Measurements from ENCODE around the gene SPIRE2. TPM values are rescaled to one million over a fixed set of nuclear protein-coding genes. Genes with fewer than 3 reads are reported as not detected.

Gene SPIRE2
- total RNA-seq, 1 donor from 2014 or later = 0.20 TPM

GRCh38 chr16:89893642-89894548, 65.6 kb downstream of the SPIRE2 start:
- DNase-seq (ENCODE audit: low read depth, low spot score) = no peak

- no peak for DNase-seq (ENCODE audit: low read depth, low spot score)
Observed at GRCh38 chr16:89895482-89896250, 67.4 kb downstream of the SPIRE2 start.

DNA sequence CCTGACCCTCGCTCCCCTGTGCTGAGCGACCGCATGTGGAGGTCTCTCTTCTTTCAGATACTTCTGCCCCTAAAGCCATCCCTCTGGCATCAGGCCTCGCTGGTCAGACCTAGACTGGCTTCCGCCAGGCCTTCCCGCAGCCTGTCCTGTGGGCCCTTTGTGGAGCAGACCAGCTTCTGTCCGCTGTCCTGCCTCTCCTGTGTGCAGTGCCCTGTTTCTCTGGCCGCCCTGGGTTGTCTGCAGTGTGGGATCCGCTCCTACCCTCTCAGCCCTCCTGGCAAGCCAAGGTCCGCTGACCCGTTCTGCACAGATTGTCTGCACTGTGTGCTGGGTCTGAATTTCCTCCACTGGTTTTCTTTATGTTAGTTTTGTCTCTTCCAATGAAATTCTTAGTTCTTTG, 68.9 kb downstream of the SPIRE2 start:
- no peak for DNase-seq (ENCODE audit: low read depth, low spot score)

- DNase-seq (ENCODE audit: low read depth, low spot score) = no peak
Observed at GRCh38 chr16:89898201-89898967, 70.1 kb downstream of the SPIRE2 start.

GRCh38 chr16:89899879-89900481, 71.7 kb downstream of the SPIRE2 start:
- DNase-seq (ENCODE audit: low read depth, low spot score) = no peak

- no peak for DNase-seq (ENCODE audit: low read depth, low spot score)
Observed at GRCh38 chr16:89900885-89901284, 72.6 kb downstream of the SPIRE2 start.

DNA sequence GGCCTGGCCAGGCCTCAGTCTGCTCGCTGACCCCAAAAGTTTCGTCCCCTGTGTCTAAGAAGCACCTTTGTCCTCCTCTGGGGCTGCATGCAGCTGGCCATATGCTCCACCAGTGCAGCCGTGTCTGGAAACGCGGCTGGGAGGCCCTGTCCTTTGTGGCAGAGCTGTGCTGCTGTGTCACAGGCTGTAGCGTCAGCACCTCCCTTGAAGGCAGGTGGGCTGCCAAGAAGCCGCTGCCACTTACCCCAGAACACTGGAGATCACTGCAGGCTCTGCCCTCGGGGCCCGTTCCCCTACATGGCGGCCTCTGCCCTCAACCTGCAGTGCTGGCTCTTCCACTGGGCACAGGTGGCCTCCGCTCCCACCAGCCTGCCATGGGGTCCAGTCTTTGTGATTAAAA, 74.7 kb downstream of the SPIRE2 start:
- DNase-seq (ENCODE audit: low read depth, low spot score) = no peak

DNA sequence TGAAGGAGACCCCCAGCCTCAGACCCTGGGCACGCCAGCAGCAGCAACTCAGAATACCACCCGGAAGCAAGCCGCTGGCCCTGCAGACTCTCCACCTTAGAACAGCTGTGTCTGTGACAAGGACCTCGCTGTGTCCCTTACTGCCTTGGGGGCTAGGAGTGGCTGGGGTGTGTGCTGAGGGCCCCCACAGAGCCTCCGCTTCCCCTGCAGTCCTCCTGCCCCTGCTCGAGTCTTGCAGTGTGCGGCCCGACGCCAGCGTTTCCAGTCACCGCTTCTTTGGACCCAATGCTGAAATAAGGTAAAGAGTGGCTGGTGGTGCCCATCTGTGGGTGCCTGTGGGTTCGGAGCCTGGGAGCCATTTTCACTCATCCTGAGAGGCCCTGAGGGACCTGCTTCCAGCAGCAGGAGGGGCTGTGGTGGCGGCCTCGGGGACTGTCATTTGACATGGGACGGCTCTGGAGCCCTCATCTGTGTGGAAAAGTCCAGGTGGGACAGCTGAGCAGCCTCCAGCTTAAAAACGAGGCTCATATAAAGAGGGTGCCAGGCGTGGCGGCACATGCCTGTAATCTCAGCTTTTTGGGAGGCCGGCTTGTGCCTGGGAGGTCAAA, 75.7 kb downstream of the SPIRE2 start:
- no peak for DNase-seq (ENCODE audit: low read depth, low spot score)

- no peak for DNase-seq (ENCODE audit: low read depth, low spot score)
Observed at GRCh38 chr16:89904606-89905510, 76.6 kb downstream of the SPIRE2 start.

DNA sequence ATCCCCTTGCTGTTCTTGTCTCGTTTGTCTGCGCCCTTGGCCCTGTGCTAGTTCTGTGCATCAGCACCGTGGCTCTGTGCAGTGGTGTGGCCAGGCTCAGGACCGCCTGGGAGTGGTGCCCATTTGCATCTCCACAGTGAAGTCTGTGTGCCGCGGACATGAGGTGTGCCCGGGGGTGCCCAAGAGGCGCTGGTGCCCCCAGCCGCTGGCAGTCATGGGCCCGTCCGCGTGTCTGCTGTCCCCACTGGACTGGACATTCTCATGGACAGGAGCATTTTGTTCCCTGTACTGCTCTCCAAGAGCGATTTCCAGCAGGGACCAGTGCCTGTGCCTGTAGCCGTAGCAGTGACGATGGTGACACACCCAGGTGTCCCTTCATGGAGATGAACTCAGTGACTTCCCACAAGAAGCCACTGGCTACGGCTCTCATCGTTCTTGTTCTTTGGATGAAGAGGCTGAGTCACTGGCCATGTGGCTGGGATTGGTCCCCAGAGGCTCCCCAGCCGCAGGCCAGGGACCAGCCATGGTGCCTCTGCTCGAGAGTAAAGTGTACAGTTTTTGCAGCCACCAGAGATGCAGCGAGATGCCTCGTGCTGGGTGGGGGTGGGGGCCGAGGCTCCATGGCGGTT, 77.3 kb downstream of the SPIRE2 start:
- DNase-seq (ENCODE audit: low read depth, low spot score) = no peak

GRCh38 chr16:89906140-89907025, 78.1 kb downstream of the SPIRE2 start:
- no peak for DNase-seq (ENCODE audit: low read depth, low spot score)

- DNase-seq (ENCODE audit: low read depth, low spot score) = no peak
Observed at GRCh38 chr16:89907055-89907814, 79.0 kb downstream of the SPIRE2 start.

GRCh38 chr16:89908236-89908635, 80.0 kb downstream of the SPIRE2 start:
- no peak for DNase-seq (ENCODE audit: low read depth, low spot score)

DNA sequence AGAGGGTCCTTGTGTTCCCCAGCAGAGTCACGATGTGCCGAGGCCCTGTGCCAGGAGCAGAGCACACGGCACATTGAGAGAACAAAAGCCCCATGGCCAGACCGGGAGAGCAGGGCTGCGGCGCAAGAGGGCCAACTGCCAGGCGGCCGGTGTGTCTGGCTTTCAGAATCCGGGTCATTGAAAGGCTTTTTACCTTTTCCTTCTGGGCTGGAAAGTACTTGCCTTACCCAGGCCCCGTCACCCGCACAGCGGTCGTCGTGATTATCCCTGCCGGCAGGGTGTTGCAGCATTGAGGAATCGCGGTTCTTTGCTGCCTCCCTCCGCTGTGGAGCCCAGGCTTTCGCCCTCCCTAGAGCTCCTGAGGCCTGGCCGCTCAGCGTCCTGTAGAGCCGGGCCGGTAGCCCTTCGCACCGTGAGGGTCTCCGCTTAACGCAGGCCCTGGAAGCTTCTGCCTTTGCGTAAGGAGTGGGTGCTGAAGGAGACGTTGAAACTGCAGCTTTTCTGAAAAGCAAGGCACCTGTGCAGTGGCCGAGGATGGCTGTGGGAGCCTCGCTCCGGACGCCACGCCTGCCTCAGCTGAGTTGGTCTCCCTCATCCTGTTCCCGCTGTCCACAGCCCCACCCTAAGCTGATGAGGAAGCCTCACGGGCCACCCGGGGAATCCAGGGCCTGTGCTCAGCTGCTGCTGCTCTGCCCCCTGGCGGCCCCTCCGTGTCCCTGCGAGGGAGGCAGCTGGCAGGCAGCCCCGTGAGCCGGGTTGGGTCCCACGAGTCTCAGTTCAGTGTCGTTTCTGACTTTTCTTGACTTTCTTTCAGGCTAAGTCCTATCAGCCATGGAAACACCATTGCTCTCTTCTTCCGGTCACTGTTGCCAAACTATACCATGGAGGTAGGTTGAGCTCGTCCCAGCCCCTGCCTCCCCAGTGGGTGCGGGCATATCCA, 81.8 kb downstream of the SPIRE2 start:
- DNase-seq (ENCODE audit: low read depth, low spot score) = no peak

GRCh38 chr16:89910717-89911354, 82.6 kb downstream of the SPIRE2 start:
- DNase-seq (ENCODE audit: low read depth, low spot score) = no peak

GRCh38 chr16:89911375-89911774, 83.1 kb downstream of the SPIRE2 start:
- no peak for DNase-seq (ENCODE audit: low read depth, low spot score)

Measured in pulmonary artery endothelial cell (primary cell).